Nephron (organoid): ENCODE results near the gene GRIA2.

Experiments used
- H3K27ac Mint-ChIP-seq, 3 experiments: 2 replicates each; pipeline ENCODE4 v1.8.0; 2020; ENCODE audit warnings: mixed read lengths in 3 of 3, mild to moderate bottlenecking in 2 of 3, moderate library complexity in 1 of 3
- H3K27me3 Mint-ChIP-seq: 2 replicates; pipeline ENCODE4 v1.8.0; 2021; ENCODE audit warnings: low read depth, mild to moderate bottlenecking, moderate library complexity, mixed read lengths
- H3K36me3 Mint-ChIP-seq: 2 replicates; pipeline ENCODE4 v1.8.0; 2020; ENCODE audit warnings: low read depth, mixed read lengths
- H3K4me1 Mint-ChIP-seq: 2 replicates; pipeline ENCODE4 v1.8.0; 2020; ENCODE audit warnings: mixed read lengths
- H3K4me3 Mint-ChIP-seq, 3 experiments: 2 replicates each; pipeline ENCODE4 v1.8.0; 2020; ENCODE audit warnings: mild to moderate bottlenecking in 3 of 3, mixed read lengths in 3 of 3, moderate library complexity in 2 of 3
- H3K9me3 Mint-ChIP-seq: 2 replicates; pipeline ENCODE4 v1.8.0; 2020; ENCODE audit warnings: mixed read lengths
- CTCF ChIP-seq, 3 experiments: fragments of 200-600 bp; sonication (generic); IDR thresholded peaks; one replicate each; pipeline ENCODE4 v1.5.0; 2021; ENCODE audit warnings: antibody characterized with exemption in 3 of 3; ENCODE audit not compliant: unreplicated experiment in 3 of 3

GRIA2 gene

GRCh38 chr4:157196046-157196445, 24.5 kb upstream of the GRIA2 start:
- Mint-ChIP-seq H3K4me3 (no peak overlapping the region), H3K9me3 (no peaks in the 10 kb centered on the region), H3K27me3 (peaks cover 3% of the 10 kb centered on the region), H3K27ac (no peak overlapping the region), H3K4me1 (no peaks in the 10 kb centered on the region), H3K36me3 (no peaks in the 10 kb centered on the region)
- TF ChIP-seq CTCF (IDR thresholded peaks at IDR 0.05; ENCODE audit: unreplicated experiment in 3 of 3) = no peak

- Mint-ChIP-seq H3K4me1 (no peaks in the 10 kb centered on the region), H3K4me3 (no peak overlapping the region)
Measured at GRCh38 chr4:157204634-157205244, 15.8 kb upstream of the GRIA2 start.

GRCh38 chr4:157217708-157218107, 2.8 kb upstream of the GRIA2 start:
- H3K4me1 Mint-ChIP-seq = peaks cover 16% of the 10 kb centered on the region
- peak; percentile 58 to 69 (median 59) for TF ChIP-seq CTCF (IDR thresholded peaks at IDR 0.05; ENCODE audit: unreplicated experiment in 3 of 3)
- no peak overlapping the region for H3K27ac Mint-ChIP-seq
- H3K4me3 Mint-ChIP-seq = no peak overlapping the region
- H3K36me3 Mint-ChIP-seq = no peaks in the 10 kb centered on the region
- H3K9me3 Mint-ChIP-seq = no peaks in the 10 kb centered on the region
- peaks cover 47% of the 10 kb centered on the region for H3K27me3 Mint-ChIP-seq

More at GRCh38 chr4:157204634-157205244, 15.8 kb upstream of the GRIA2 start:
- Mint-ChIP-seq H3K27me3 (no peaks in the 10 kb centered on the region), H3K27ac (no peak overlapping the region), H3K9me3 (no peaks in the 10 kb centered on the region), H3K36me3 (no peaks in the 10 kb centered on the region)
- peak; percentile 4 to 39 (median 25) for TF ChIP-seq CTCF (IDR thresholded peaks at IDR 0.05; ENCODE audit: unreplicated experiment in 3 of 3)

- peaks cover 64% of the 10 kb centered on the region for H3K27me3 Mint-ChIP-seq
- no peaks in the 10 kb centered on the region for H3K36me3 Mint-ChIP-seq
- TF ChIP-seq CTCF (IDR thresholded peaks at IDR 0.05; ENCODE audit: unreplicated experiment in 3 of 3) = no peak
- no peak overlapping the region for H3K27ac Mint-ChIP-seq
- H3K9me3 Mint-ChIP-seq = no peaks in the 10 kb centered on the region
- peaks cover 23% of the 10 kb centered on the region for H3K4me1 Mint-ChIP-seq
- H3K4me3 Mint-ChIP-seq = peak overlapping the region; percentile 55 to 88 (median 71)
Measured at GRCh38 chr4:157219711-157220370, 687 bp upstream of the GRIA2 start.

GRCh38 chr4:157221426-157221894, 932 bp downstream of the GRIA2 start:
- Mint-ChIP-seq H3K4me3 (peak overlapping the region; percentile 88 to 93 (median 93)), H3K27me3 (peaks cover 64% of the 10 kb centered on the region), H3K27ac (peak overlapping the region in 2 of 3 experiments; percentile 1 to 30), H3K36me3 (no peaks in the 10 kb centered on the region), H3K4me1 (peaks cover 23% of the 10 kb centered on the region), H3K9me3 (no peaks in the 10 kb centered on the region)
- TF ChIP-seq CTCF (IDR thresholded peaks at IDR 0.05; ENCODE audit: unreplicated experiment in 3 of 3) = no peak
